ENCODE measurements around the gene HPCA. TPM values are rescaled to one million over a fixed set of nuclear protein-coding genes. Genes with fewer than 3 reads are reported as not detected.
A peak's percentile ranks its signal among the peaks of the same experiment; 100 is the strongest.

The HPCA gene
- total and polyA plus RNA-seq, 2 of the 4 experiments (the other 2 are of a cell fraction), result 0.22 TPM; not detected in 1

- ChIA-PET POLR2A (ENCODE audit: unreplicated experiment) (no interaction called here), CTCF (interaction anchor here (0.6 kb wide), 1 partner anchor 499 kb away, joined by 3 read pairs; no protein-coding TSS in a partner anchor)
- BruUV-seq (replicated peaks), result no TSS peak
- H3K27me3 ChIP-seq (ENCODE audit: control insufficient read depth, insufficient read depth, low read length), result peaks cover 5% of the 10 kb centered on the region
- H4K91ac ChIP-seq (ENCODE audit: insufficient read depth, low read depth, low read length), result no peak overlapping the region
- no peak overlapping the region for H2BK5ac ChIP-seq (ENCODE audit: low read depth, low read length, poor library complexity, severe bottlenecking)
- peak overlapping the region; percentile 24 to 62; a peak in 3 of 4 replicates for H4K8ac ChIP-seq (ENCODE audit: low read depth in 2 of 2, low read length in 2 of 2)
- H2AK5ac ChIP-seq (ENCODE audit: low read depth, low read length), result peak overlapping the region; percentile 43; the same call in 1 of the 2 replicates
- H2BK20ac ChIP-seq (ENCODE audit: low read depth, low read length), result no peak overlapping the region
- H4K20me1 ChIP-seq (ENCODE audit: insufficient read depth, low read length), result no peaks in the 10 kb centered on the region
- no peak overlapping the region for H2BK120ac ChIP-seq (ENCODE audit: low read depth, low read length)
- peak overlapping the region; percentile 43; the same call in 1 of the 2 replicates for H3K4ac ChIP-seq (ENCODE audit: low read depth, low read length)
- no peak overlapping the region for H3K27ac ChIP-seq (ENCODE audit: insufficient read depth, low read length)
- dilution Hi-C loops (cut with HindIII; ENCODE audit: low sequenced_read_pairs, unreplicated experiment) (no loop called here), intact Hi-C loops (cut with micrococcal nuclease) (no loop called here), in situ Hi-C loops (cut with MboI; ENCODE audit: low sequenced_read_pairs) (no loop called here)
- H3K4me1 ChIP-seq (ENCODE audit: control insufficient read depth, insufficient read depth, low read length), result peaks cover 2% of the 10 kb centered on the region; the same call in 1 of the 2 replicates
- H3K14ac ChIP-seq (replicated peaks; ENCODE audit: low read depth, low read length), result no peak overlapping the region; the same call in 1 of the 2 replicates
- no peak overlapping the region for H3K18ac ChIP-seq (ENCODE audit: low read depth, low read length)
- H3K79me1 ChIP-seq (ENCODE audit: low read depth in 1 of 2, low read length in 2 of 2), result peaks cover 0 to 9% of the 10 kb centered on the region in 2 experiments; a peak in 1 of 4 replicates
- H3K4me3 ChIP-seq (ENCODE audit: insufficient read depth, low read depth, low read length), result peak overlapping the region; percentile 68
- peak overlapping the region; percentile 80 for H2AK9ac ChIP-seq (replicated peaks; ENCODE audit: low read depth, low read length, poor library complexity)
- peak overlapping the region; percentile 86 for H3K4me2 ChIP-seq (ENCODE audit: low read depth, low read length)
- H3K23ac ChIP-seq (ENCODE audit: low read depth, low read length), result peak overlapping the region; percentile 56
- H2BK15ac ChIP-seq (ENCODE audit: low read depth, low read length), result no peak overlapping the region
- no peaks in the 10 kb centered on the region for H3K9me3 ChIP-seq (ENCODE audit: control insufficient read depth, insufficient read depth, low read length)
- DNase-seq (peak; percentile 7), ATAC-seq (ENCODE audit: low read depth) (peak; percentile 10)
- H3K9me1 ChIP-seq (ENCODE audit: insufficient read depth, low read length), result peaks cover 6% of the 10 kb centered on the region; the same call in 1 of the 2 replicates
- no peak overlapping the region for H4K5ac ChIP-seq (ENCODE audit: low read depth, low read length)
- H3K36me3 ChIP-seq (ENCODE audit: control insufficient read depth, insufficient read depth, low read length), result peaks cover 1% of the 10 kb centered on the region; the same call in 1 of the 2 replicates
- H2AFZ ChIP-seq (replicated peaks; ENCODE audit: low read length, poor library complexity), result peak overlapping the region; percentile 91
- no peak overlapping the region for H3K9ac ChIP-seq (ENCODE audit: low read depth, low read length)
- no peak overlapping the region for H3K56ac ChIP-seq (ENCODE audit: extremely low read depth, insufficient read depth, low read length)
- 40% methylated on average over 1 of the region's 22 CpGs; no CpG with 5 or more reads in 1 of the 2 experiments for WGBS, 2 experiments (ENCODE audit: extremely low coverage in 2 of 2, insufficient read length in 1 of 2)
- TF ChIP-seq FOS (IDR thresholded peaks at IDR 0.05; ENCODE audit: low read depth, low read length), result no peak
- TF ChIP-seq, protein P1, sequence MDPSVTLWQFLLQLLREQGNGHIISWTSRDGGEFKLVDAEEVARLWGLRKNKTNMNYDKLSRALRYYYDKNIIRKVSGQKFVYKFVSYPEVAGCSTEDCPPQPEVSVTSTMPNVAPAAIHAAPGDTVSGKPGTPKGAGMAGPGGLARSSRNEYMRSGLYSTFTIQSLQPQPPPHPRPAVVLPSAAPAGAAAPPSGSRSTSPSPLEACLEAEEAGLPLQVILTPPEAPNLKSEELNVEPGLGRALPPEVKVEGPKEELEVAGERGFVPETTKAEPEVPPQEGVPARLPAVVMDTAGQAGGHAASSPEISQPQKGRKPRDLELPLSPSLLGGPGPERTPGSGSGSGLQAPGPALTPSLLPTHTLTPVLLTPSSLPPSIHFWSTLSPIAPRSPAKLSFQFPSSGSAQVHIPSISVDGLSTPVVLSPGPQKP (IDR thresholded peaks at IDR 0.05; ENCODE audit: borderline replicate concordance, low read depth, low read length), result no peak
- no peak for TF ChIP-seq SMC3 (IDR thresholded peaks at IDR 0.05; ENCODE audit: low read depth, low read length)
- TF ChIP-seq CEBPB (IDR thresholded peaks at IDR 0.05; ENCODE audit: low read depth, low read length), result no peak
- no peak for TF ChIP-seq MXI1 (IDR thresholded peaks at IDR 0.05; ENCODE audit: borderline replicate concordance, low read depth, low read length)
- no peak for TF ChIP-seq USF2 (IDR thresholded peaks at IDR 0.05; ENCODE audit: low read depth, low read length)
- TF ChIP-seq POLR2A (IDR thresholded peaks at IDR 0.05; ENCODE audit: low read depth, low read length), result no peak
- TF ChIP-seq RCOR1 (IDR thresholded peaks at IDR 0.05; ENCODE audit: insufficient replicate concordance, low read length), result no peak
- TF ChIP-seq NFE2L2 (IDR thresholded peaks at IDR 0.05; ENCODE audit: low read depth, low read length), result no peak
- TF ChIP-seq MAFK (IDR thresholded peaks at IDR 0.05; ENCODE audit: low read depth, low read length), result no peak
- TF ChIP-seq CHD1 (IDR thresholded peaks at IDR 0.05; ENCODE audit: low read depth, low read length), result no peak
- TF ChIP-seq CTCF (conservative IDR thresholded peaks at IDR 0.05; ENCODE audit: low read depth, low read length), result no peak
- no peak for TF ChIP-seq RFX5 (IDR thresholded peaks at IDR 0.05; ENCODE audit: low read depth, low read length)
- no peak for TF ChIP-seq BHLHE40 (IDR thresholded peaks at IDR 0.05; ENCODE audit: low read depth, low read length)
- TF ChIP-seq RAD21 (IDR thresholded peaks at IDR 0.05; ENCODE audit: low read length), result no peak
These were observed 14.2 kb downstream of the HPCA start for GRCh38 chr1:32900371-32900955.

All from IMR-90 (cell line).